OCI-LY1 (cell line): ENCODE data around the gene LMOD3.

Source experiments
- H2AFZ ChIP-seq: fragments of 200-600 bp; sonication (generic), shearing (Covaris generic); 2 replicates; pipeline ENCODE4 v1.6.0; 2014; ENCODE audit warnings: antibody characterized with exemption, mild to moderate bottlenecking, low read length
- H3F3A ChIP-seq: fragments of 200-600 bp; sonication (generic), shearing (Covaris generic); 2 replicates; pipeline ENCODE4 v1.6.0; 2014; ENCODE audit warnings: mild to moderate bottlenecking, antibody characterized with exemption, low read length, moderate library complexity; ENCODE audit not compliant: insufficient read depth
- H3K27ac ChIP-seq: fragments of 200-600 bp; sonication (generic); 2 replicates; pipeline ENCODE4 v1.5.1; 2014; ENCODE audit warnings: low read length, mixed run types, mild to moderate bottlenecking, low read depth; ENCODE audit not compliant: poor library complexity, severe bottlenecking
- H3K27me3 ChIP-seq: fragments of 200-600 bp; sonication (generic); 2 replicates; pipeline ENCODE4 v1.6.0; 2014; ENCODE audit warnings: antibody characterized with exemption, mild to moderate bottlenecking, low read length, moderate library complexity; ENCODE audit not compliant: insufficient read depth
- H3K36me3 ChIP-seq: fragments of 200-600 bp; sonication (generic); 2 replicates; pipeline ENCODE4 v1.6.1; 2014; ENCODE audit warnings: mild to moderate bottlenecking, antibody characterized with exemption, low read length, moderate library complexity, mixed read lengths; ENCODE audit not compliant: insufficient read depth
- H3K4me1 ChIP-seq: fragments of 200-600 bp; sonication (generic); 2 replicates; pipeline ENCODE4 v1.5.1; 2014; ENCODE audit warnings: mild to moderate bottlenecking, low read length, moderate library complexity; ENCODE audit not compliant: insufficient read depth, severe bottlenecking
- H3K4me2 ChIP-seq: fragments of 200-600 bp; sonication (generic), shearing (Covaris generic); 2 replicates; pipeline ENCODE4 v1.6.1; 2014; ENCODE audit warnings: low read length
- H3K4me3 ChIP-seq: fragments of 200-600 bp; sonication (generic); 2 replicates; pipeline ENCODE4 v1.5.1; 2014; ENCODE audit warnings: low read length, low read depth, mild to moderate bottlenecking, mixed read lengths; ENCODE audit not compliant: poor library complexity, severe bottlenecking
- H3K79me2 ChIP-seq: fragments of 200-600 bp; shearing (Covaris generic); 2 replicates; pipeline ENCODE4 v1.6.1; 2016; ENCODE audit warnings: mixed run types, low read length, mixed read lengths; ENCODE audit not compliant: insufficient read depth
- H3K9ac ChIP-seq: fragments of 200-600 bp; sonication (generic), shearing (Covaris generic); 2 replicates; pipeline ENCODE4 v1.6.1; 2014; ENCODE audit warnings: mild to moderate bottlenecking, low read length, mixed read lengths
- H3K9me2 ChIP-seq: fragments of 200-600 bp; sonication (generic), shearing (Covaris generic); 2 replicates; pipeline ENCODE4 v1.6.1; 2014; ENCODE audit warnings: low read depth, mild to moderate bottlenecking, low read length, mixed read lengths
- H3K9me3 ChIP-seq: fragments of 200-600 bp; shearing (Covaris generic); 2 replicates; pipeline ENCODE4 v1.6.1; 2014; ENCODE audit warnings: low read length, mixed read lengths
- H4K20me1 ChIP-seq: fragments of 200-600 bp; sonication (generic), shearing (Covaris generic); 2 replicates; pipeline ENCODE4 v1.6.0; 2016; ENCODE audit warnings: mild to moderate bottlenecking, low read length; ENCODE audit not compliant: insufficient read depth
- CTCF ChIP-seq: fragments of 200-600 bp; sonication (generic), shearing (Covaris generic); IDR thresholded peaks from 2 replicates; pipeline ENCODE4 v1.5.1; 2017; ENCODE audit warnings: mild to moderate bottlenecking, antibody characterized with exemption, low read length, moderate library complexity, mixed read lengths
- EZH2 ChIP-seq: fragments of 200-600 bp; sonication (generic), shearing (Covaris generic); IDR thresholded peaks from 2 replicates; pipeline ENCODE4 v1.8.0; 2017; ENCODE audit warnings: borderline replicate concordance, mixed run types, mild to moderate bottlenecking, antibody characterized with exemption, low read length, moderate library complexity, mixed read lengths

Gene LMOD3

GRCh38 chr3:69072928-69073327 lies 49.5 kb downstream of the LMOD3 start:
- Histone ChIP-seq H3K9me3 (no peaks in the 10 kb centered on the region), H3K4me2 (no peak overlapping the region), H3K9me2 (no peaks in the 10 kb centered on the region), H3K27ac (no peak overlapping the region), H3K36me3 (peaks cover 52% of the 10 kb centered on the region; the same call in 1 of the 2 replicates), H3K9ac (no peak overlapping the region), H3K79me2 (peaks cover 14% of the 10 kb centered on the region), H3K4me3 (no peak overlapping the region), H3F3A (no peaks in the 10 kb centered on the region; the same call in 1 of the 2 replicates), H2AFZ (no peak overlapping the region), H3K4me1 (peaks cover 22% of the 10 kb centered on the region), H3K27me3 (no peaks in the 10 kb centered on the region), H4K20me1 (no peaks in the 10 kb centered on the region)
- TF ChIP-seq EZH2, result no peak

GRCh38 chr3:69066121-69066520 lies 56.3 kb downstream of the LMOD3 start:
- TF ChIP-seq EZH2 (no peak), CTCF (no peak)
- Histone ChIP-seq H3K4me1 (peaks cover 14% of the 10 kb centered on the region), H3K9ac (no peak overlapping the region), H2AFZ (no peak overlapping the region), H3K9me3 (no peaks in the 10 kb centered on the region), H4K20me1 (no peaks in the 10 kb centered on the region), H3K27ac (no peak overlapping the region), H3K36me3 (peaks cover 68% of the 10 kb centered on the region), H3K4me2 (no peak overlapping the region), H3F3A (no peaks in the 10 kb centered on the region; the same call in 1 of the 2 replicates), H3K9me2 (no peaks in the 10 kb centered on the region; the same call in 1 of the 2 replicates), H3K27me3 (no peaks in the 10 kb centered on the region), H3K4me3 (no peak overlapping the region), H3K79me2 (0 out of 2 replicates have a peak, but pooled peaks cover 4% of the 10 kb centered on the region)

- H3K4me3 ChIP-seq, result no peak overlapping the region
- no peak overlapping the region for H3K27ac ChIP-seq
- no peak overlapping the region for H2AFZ ChIP-seq
- 0 out of 2 replicates have a peak, but pooled peaks cover 4% of the 10 kb centered on the region for H3K79me2 ChIP-seq
- H3F3A ChIP-seq, result no peaks in the 10 kb centered on the region; the same call in 1 of the 2 replicates
- no peak for TF ChIP-seq CTCF
- no peak for TF ChIP-seq EZH2
- no peaks in the 10 kb centered on the region for H4K20me1 ChIP-seq
- no peaks in the 10 kb centered on the region for H3K9me3 ChIP-seq
- H3K36me3 ChIP-seq, result peaks cover 68% of the 10 kb centered on the region
- H3K4me1 ChIP-seq, result peaks cover 14% of the 10 kb centered on the region
- H3K9ac ChIP-seq, result no peak overlapping the region
- no peak overlapping the region for H3K4me2 ChIP-seq
- no peaks in the 10 kb centered on the region for H3K27me3 ChIP-seq
- no peaks in the 10 kb centered on the region; the same call in 1 of the 2 replicates for H3K9me2 ChIP-seq
Measured at GRCh38 chr3:69065318-69065964, 57.0 kb downstream of the LMOD3 start.
